Skin epidermis (tissue), 12 donors: ENCODE measurements around the gene C1orf35.
"Not testable (repeated sequence)": the region's sequence is repeated elsewhere in the genome, so short reads cannot be mapped to it uniquely, and the experiment has no call there.

ENCODE experiments used
- H3K27ac ChIP-seq, 21 experiments: fragments of 200-600 bp; sonication (generic) in 11 of 21; one replicate each; pipeline ENCODE4 v1.5.0; 2020; ENCODE audit warnings: mild to moderate bottlenecking in 3 of 21, inconsistent platforms in 2 of 21, moderate library complexity in 2 of 21
- H3K4me3 ChIP-seq, 7 experiments: fragments of 200-600 bp; sonication (generic) in 2 of 7; one replicate each; pipeline ENCODE4 v1.5.0; 2020; ENCODE audit warnings: inconsistent platforms in 2 of 7, mild to moderate bottlenecking in 2 of 7, moderate library complexity in 1 of 7

Gene C1orf35

DNA sequence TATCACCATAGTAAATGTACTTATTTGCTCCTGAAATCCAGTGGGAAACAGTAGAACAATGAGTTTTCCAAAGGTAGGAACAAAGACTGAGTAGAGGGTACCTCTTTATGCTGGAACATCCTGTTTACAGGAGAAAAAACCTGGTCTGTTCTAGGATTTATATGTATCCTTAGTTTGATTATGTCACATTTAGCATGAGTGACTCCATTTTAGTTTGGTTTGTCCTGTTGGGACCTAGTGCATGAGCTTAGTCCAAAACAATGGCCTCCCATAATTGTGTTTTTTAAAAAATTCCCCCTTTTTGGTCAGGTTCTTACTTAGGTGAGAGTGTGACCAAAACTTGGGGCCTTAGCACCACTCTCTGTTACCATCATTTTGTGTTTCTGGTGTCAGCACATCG, 9.5 kb upstream of the C1orf35 start:
- Histone ChIP-seq H3K4me3 (no peak overlapping the region), H3K27ac (no peak overlapping the region)

DNA sequence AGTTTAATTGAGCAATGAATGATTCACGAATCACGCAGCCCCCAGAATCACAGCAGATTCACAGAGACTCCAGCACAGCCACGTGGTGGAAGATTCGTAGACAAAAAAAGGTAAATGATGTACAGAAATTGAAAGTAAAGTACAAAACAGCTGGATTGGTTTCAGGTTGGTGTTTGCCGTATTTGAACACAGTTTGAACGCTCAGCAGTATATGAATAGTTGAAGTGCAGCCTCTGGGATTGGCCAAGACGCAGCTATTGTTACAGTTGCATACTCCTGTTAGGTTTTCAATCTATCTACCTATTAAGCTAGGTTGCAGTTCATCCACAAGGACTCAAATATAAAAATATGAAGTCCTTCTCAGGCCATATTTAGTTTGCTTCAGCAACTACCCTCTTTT, 9.0 kb upstream of the C1orf35 start:
- no peak overlapping the region for H3K4me3 ChIP-seq
- no peak overlapping the region for H3K27ac ChIP-seq

DNA sequence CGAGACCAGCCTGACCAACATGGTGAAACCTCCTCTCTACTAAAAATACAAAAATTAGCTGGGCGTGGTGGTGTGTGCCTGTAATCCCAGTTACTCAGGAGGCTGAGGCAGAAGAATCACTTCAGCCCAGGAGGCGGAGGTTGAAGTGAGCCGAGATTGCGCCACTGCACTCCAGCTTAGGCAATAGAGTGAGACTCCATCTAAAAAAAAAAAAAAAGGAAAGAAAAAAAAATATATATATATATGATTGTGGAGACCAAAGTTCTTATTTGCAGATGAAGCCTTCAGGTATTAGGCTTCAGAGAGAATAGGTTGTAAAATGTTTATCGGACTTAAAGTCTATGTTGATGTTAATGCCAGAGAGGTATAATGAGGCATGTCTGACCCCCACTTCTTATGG, 8.2 kb upstream of the C1orf35 start:
- H3K4me3 ChIP-seq, H3K27ac ChIP-seq: not testable (repeated sequence)

DNA sequence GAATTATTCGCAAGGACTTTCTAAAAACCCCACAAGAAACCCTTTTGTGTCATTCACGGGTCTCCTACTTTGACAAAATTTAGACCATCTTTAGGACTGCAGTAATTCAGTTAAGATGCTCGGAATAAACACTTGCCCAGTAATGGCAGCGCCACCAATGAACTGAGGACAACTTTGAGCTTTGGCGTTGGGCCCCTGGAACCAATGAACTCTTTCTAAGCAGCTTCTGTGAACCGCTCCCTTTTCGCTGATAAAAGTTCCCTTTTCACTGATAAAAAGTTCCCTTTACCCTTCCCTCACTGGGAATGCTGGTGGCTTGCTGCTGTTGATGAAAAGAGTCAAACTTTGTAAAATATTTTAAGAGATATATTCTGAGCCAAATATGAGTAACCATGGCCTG, 7.4 kb upstream of the C1orf35 start:
- peak overlapping the region in 3 of 21 experiments; percentile 91 to 95 (median 94) for H3K27ac ChIP-seq

DNA sequence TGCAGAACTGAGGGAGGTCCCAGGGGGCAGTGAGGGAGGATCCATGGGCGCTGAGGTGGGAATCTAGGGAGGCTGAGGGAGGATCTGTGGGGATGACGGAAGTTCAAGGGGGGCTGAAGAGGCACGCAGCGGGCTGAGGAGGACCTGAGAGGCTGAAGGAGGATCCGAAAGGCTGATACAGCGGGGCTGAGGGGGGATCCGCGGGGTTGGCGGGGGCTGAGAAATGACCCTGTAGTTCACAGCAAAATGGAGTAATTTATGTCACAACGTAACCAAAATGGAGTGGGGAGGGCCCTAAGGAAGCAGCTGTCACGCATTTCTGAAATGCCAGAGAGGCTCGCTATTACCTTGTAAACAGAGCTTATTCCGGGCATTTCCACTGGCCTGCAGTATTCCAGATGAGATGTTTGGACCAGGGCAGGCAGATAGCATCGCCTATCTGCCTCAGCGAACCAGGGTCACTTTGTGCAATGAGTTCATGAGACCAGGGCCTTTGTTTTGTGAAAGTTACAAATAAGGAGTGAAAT, 6.9 kb upstream of the C1orf35 start:
- Histone ChIP-seq H3K4me3 (peak overlapping the region; percentile 75 to 91 (median 83)), H3K27ac (peak overlapping the region; percentile 3 to 99 (median 92))

More for the DNA sequence above, 7.4 kb upstream of the C1orf35 start:
- H3K4me3 ChIP-seq: no peak overlapping the region

DNA sequence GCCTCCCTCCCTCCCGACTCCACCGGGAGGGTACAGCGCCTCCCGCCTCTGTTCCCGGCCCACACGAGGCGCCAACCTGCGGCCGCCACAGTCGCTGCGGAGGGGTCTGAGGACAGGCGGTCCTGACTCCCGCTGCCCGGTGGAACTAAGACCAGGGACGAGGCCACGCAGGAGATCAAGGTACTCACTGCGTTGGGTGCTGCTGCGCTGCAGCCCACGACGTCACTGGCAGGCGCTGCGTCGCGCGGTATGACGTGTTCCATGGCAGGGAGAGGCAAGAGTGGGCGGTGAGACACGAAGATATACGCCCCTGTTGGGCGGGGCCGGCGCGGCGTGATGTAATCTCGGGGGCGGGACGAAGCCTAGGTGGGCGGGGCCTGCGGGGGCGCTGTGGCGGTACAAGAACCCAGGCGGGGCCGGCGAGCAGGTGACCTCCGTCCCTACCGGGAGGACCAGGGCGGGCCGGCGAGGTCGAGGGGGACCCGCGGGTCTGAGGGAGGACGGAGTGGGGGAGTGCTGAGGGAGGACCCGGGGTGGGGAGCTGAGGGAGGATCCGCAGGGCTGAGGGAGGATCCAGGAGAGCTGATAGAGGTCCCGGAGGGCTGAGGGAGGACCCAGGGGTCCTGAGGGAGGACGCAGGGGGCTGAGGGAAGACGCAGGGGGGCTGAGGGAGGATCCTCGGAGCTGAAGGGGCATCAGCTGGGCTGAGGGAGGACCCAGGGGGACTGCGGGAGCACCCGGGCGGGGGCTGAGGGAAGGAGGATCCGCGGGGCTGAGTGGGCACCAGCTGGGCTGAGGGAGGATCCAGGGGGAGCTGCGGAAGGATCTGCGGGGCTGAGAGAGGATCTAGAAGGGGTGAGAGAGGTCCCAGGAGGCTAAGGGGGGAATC, 6.2 kb upstream of the C1orf35 start, which contains the start of gene MRPL55:
Gene MRPL55 (minus strand): TSS at position 227 of the 889 bp plus-strand sequence. CDS start 1,039 bp downstream, outside the sequence.
- Histone ChIP-seq H3K27ac (peak within 1 kb of the TSS; percentile 58 to 99 (median 92)), H3K4me3 (peak within 1 kb of the TSS; percentile 75 to 91 (median 83))

DNA sequence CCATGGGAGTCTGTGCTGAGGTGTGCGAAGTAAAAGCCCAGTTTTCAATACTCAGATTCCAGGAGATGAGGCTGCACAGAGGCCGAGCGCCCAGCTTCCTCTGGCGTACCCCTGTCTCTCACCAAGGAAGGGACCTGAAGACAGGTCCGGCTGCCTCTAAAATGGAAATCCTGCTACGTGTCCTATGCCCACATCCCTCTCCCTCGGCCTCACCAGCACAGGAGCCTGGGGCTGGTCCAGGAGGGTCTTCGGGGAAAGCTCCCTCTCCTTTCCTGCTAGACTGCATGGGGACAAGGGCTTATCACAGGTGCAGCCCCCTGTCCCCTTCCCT, 5.6 kb upstream of the C1orf35 start:
- peak overlapping the region; percentile 75 to 91 (median 83) for H3K4me3 ChIP-seq
- peak overlapping the region; percentile 58 to 99 (median 92) for H3K27ac ChIP-seq

DNA sequence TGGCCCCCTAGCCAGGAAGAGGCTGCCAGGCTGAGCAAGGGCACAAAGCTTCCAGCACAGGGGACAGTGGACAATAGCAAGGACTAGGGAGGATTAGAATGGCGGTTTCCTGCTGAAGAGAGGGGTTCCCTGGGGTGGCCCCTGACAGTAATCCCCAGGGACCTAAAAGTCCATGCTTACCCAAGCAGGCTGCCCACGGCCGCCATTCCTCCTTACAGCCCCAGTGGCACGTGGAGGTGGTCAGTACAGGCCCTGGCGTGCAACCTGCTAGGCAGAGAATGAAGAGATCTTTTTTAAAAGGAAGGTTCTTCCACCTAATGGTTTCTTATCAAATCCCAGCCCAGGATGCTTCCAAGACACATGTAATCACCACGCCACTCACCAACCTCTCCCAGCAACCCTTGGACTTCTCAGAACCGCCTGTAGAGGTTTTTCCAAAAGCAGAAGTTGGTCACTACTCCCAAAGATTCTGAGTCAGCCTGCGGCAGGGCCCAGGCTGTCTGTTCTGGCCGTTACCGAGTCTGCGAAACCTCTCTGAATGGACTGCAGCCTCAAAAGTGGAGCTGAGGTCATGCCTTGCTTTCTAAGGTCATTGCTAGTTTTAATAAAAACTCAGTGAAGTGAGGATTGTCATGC, 5.0 kb upstream of the C1orf35 start:
- Histone ChIP-seq H3K4me3 (peak overlapping the region; percentile 75 to 91 (median 83)), H3K27ac (peak overlapping the region in 20 of 21 experiments; percentile 68 to 99 (median 92))

DNA sequence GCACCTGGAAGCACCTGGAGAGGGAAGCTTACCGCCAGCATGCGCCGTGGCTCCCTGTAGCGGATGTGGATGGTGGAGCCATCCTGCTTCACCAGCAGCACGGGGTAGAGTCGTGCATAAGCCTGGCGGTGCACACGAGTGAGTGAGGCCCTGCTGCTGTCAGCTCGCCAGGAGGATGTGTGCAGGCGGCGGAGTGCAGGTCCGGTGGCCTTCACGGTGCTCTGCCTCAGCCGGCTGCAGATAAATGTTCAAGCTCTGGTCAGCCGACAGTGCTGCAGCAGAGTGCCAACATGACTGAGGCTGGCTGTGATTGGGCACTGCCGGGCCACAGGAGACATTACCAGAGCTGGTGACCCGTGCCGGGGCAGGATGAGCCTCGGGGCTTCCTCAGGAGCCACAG, 4.5 kb upstream of the C1orf35 start:
- H3K4me3 ChIP-seq: no peak overlapping the region
- no peak overlapping the region for H3K27ac ChIP-seq

DNA sequence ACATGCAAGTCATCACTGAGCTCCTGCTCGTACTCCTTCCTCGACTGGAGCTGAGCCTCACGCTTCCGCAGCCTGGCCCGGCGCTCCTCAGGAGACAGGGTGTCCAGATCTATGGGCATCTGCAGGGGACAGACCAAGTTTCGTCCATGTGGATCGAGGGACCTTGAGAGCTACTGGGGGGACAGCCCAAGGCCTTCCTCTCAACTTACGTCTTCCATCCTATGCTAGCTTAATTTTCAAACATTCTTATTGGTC, 3.6 kb upstream of the C1orf35 start:
- H3K4me3 ChIP-seq: no peak overlapping the region
- no peak overlapping the region for H3K27ac ChIP-seq

DNA sequence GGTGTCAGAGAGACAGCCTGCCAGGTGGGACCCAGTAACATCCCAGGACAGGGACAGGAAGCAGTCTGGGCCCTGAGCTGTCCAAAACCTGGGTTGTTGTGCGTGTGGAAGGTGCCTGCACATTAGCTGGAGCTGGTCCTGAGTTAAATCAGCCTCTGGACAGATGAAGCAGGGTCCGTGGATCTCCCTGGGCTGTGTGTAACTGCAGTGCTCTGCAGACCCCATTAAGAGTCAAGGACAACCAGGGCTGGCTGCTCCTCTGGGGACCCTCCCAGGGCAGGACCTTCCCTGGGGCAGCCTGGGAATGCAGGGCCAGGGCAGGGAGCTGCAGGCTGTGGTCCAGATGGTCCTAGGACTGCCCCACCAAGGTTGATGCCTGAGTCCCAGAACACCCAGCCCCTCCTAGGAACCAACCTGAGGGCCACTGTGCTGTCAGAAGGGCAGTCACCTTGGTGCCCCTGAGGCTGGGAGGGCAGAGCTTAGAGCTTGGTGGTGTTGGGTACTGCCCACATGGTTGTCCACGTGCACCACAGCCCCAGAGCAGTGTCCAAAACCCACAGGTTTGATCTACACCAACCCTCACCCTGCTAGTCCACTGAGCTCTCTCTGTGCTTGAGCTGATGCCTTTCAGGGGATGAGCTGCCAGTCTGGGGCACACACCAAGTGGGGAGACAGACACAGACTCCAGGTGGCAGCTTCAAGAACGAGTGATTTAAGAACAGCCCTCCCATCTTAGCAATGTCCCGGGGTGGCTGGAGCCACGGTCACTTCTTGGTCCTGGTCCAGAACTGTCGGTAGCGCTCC, 3.1 kb upstream of the C1orf35 start:
- no peak overlapping the region for H3K4me3 ChIP-seq
- H3K27ac ChIP-seq: no peak overlapping the region

DNA sequence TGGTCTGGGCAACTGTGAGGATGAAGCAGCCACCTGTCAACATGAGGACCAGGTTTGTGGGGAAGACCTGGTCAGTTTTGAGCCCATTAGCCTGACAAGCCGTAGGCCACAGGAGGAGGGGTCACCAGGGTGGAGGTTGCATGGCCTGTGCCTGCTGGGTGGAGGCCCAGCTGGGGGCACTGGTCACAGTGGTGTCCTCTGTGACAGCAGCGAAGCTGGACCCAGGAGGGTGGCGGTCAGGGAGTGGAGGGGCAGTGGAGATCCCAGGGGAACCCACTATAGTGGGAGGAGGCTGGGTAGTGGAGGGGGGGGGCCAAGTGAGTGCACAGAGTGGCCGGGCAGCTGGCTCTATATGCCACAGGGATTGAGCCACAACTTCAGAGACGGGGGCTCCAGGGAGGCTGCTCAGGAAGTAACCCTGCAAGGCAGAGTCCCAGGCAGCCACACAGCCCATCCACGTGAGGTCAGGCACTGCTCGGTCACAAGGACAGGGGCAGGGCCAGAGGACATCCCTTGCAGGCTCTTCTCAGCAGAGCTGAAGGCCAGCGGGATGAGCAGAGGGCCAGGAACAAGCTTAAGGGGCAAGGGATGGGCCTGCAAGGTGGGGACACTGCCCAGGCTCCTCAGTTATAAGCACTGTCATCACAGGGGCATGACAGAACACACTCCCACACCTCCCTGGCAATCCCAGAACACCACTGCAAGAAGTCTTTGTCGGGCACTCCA, 2.3 kb upstream of the C1orf35 start:
- H3K27ac ChIP-seq: no peak overlapping the region
- no peak overlapping the region for H3K4me3 ChIP-seq

DNA sequence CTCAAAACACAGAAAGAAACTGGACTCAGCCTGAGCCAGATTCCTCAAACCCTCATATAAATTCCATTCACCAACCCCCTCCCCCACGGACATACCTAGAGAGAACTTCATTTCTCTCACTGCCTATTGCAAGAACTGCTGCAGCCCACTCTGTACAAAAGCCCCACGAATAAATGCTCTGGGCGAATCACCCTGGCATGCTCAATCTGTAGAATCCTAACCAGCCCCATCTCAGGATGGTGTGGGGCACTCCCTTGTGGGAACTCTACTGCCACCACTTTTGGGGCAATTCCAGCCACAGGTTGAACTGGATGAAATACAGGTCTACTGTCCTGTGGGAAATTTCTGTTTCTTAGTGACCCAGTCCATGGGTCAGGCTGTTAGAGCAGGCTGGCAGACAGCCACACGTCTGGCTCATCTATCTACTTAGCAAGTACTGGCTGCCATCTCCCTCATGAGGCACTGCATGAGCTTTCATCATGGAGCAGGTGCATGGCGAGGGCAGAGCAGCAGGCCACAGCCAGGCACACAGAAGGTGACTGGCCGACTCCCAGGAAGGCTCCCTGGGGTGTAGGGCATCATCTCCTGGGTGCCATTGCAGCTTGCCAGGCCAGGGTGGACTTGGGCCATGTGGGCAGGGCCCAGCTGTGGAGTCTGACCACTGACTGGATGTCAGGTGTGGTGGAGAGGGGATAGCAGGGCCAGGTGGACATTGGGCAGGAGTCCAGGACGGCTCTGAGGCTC, 1.6 kb upstream of the C1orf35 start:
- H3K4me3 ChIP-seq: no peak overlapping the region
- H3K27ac ChIP-seq: no peak overlapping the region

DNA sequence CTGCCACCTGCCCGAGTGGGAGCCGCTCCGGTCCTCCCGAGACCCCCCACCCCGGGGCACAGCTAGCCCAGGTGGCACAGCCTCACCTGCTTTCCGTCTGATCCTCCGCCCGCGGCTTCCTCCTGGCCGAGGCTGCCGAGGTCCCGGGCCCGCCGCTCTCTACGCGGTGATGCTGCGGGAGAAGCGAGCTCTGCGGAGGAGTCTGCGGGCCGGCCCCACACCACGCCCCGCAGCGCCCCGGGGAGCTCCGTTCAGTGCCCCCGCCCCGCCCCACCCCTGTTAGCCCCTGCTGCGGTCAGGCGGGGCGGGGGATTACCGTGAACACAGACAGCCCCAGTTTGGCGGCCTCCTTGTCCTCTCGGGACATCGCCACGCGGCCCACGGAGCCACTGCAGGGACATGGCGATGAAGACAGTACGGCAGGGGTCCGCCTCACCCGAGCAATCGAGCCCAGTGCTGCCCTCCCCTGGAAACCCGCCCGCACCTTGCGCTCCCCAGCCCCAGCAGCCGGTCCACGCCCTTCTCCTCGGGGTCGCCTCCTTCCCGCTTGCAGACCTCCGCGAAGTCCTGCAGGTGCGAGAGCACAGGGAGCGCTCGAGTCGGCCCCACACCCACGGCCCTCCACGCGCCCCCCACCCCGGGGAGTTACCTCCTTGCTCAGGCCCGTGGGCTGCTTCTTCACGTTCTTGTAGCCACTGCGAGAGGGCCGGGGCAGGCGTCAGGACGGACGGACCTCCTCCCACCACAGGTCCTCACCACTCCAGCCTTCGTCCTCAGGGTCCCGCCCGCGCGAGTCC, 933 bp downstream of the C1orf35 start:
- Histone ChIP-seq H3K4me3 (peak overlapping the region; percentile 80 to 99 (median 88)), H3K27ac (peak overlapping the region; percentile 45 to 95 (median 87))

DNA sequence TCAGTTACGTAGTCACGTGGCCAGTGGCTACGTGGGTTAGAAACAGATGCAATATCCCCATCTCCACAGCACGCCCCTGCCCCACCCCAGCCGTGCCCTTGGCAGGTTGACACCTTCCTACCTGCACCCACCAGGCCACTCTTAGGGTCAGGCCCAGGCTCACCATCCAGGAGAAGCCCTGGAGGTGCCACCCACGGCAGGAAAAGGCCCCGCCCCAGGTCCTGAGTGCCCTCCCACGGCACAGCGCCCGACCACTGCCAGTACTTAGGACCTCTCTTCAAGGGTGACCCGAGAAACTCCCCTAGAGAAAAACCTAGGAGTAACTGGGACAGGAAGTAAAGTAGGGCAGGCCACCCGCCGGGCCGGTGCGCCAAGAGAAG, 1.5 kb downstream of the C1orf35 start:
- peak overlapping the region; percentile 80 to 99 (median 88) for H3K4me3 ChIP-seq
- H3K27ac ChIP-seq: peak overlapping the region in 17 of 21 experiments; percentile 77 to 95 (median 89)

DNA sequence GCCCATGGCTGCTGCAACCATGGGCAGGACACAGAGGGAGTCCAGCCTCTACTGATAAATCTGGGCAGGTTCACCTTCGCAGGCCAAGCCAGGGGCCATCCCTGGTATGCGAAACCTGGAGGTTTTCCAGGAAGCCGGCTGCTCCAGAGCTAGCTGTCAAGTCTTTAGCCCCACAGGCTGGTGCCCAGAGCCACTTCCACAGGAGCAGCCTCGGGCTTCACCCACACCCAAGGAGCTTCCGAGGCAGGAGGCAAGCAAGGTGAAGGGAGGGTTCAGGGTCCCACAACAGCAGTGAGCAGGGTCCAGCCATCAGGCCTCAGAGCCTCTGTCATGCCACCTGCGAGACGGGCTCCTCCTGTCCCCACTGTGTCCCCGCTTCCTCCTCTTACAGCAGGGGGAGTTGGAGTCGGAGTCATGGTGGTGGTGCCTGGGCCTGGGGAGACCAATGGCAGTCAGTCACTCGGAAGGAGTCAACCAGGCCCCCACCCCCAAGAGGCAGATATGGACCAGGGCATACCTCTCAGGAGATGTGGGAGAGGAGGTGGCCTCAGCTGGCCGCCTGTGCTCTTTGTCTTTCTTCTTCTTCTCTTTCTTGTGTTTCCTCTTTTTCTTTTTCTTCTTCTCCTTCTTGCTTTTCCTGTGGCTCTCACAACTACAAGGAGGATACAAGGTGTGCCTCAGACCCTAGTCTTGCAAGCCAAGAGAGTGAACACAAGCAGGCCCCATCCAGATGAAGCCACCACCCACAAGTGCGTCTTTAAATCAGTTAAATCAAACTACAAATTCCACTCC, 2.1 kb downstream of the C1orf35 start:
- peak overlapping the region in 1 of 7 experiments; percentile 87 for H3K4me3 ChIP-seq
- H3K27ac ChIP-seq: peak overlapping the region in 7 of 21 experiments; percentile 87 to 95 (median 93)

DNA sequence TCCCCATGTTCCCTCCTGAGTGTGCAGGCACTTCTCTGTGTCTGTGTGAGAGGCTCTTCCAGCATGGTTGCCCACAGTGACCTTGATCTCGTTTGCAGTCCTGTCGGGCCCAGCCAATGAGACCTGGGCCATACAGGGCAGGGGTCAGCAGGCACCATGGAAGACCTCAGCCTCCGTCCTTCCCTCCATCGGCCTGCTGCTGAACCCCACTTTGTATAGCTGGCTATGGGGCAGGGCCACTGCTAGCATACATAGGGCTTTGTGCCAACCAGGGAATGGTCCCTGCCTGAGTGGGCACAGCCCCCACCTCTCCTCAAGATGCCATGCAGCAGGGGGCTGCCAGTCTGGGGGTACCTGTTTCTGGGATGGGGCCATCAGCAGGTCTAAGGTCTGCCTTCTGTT, 3.8 kb downstream of the C1orf35 start:
- H3K4me3 ChIP-seq: no peak overlapping the region
- H3K27ac ChIP-seq: no peak overlapping the region
